Measurements from ENCODE around the gene BDNF.

- TF ChIP-seq, protein P1, sequence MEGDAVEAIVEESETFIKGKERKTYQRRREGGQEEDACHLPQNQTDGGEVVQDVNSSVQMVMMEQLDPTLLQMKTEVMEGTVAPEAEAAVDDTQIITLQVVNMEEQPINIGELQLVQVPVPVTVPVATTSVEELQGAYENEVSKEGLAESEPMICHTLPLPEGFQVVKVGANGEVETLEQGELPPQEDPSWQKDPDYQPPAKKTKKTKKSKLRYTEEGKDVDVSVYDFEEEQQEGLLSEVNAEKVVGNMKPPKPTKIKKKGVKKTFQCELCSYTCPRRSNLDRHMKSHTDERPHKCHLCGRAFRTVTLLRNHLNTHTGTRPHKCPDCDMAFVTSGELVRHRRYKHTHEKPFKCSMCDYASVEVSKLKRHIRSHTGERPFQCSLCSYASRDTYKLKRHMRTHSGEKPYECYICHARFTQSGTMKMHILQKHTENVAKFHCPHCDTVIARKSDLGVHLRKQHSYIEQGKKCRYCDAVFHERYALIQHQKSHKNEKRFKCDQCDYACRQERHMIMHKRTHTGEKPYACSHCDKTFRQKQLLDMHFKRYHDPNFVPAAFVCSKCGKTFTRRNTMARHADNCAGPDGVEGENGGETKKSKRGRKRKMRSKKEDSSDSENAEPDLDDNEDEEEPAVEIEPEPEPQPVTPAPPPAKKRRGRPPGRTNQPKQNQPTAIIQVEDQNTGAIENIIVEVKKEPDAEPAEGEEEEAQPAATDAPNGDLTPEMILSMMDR (IDR thresholded peaks at IDR 0.05; ENCODE audit: poor library complexity, severe bottlenecking): peak; percentile 41
- TF ChIP-seq MXI1 (conservative IDR thresholded peaks at IDR 0.05; ENCODE audit: poor library complexity, severe bottlenecking) (no peak), EZH2 (IDR thresholded peaks at IDR 0.05; ENCODE audit: borderline replicate concordance, insufficient read depth, low read length, poor library complexity, severe bottlenecking) (no peak), TAF1 (IDR thresholded peaks at IDR 0.05; ENCODE audit: low read depth) (no peak), SMC3 (conservative IDR thresholded peaks at IDR 0.05; ENCODE audit: poor library complexity) (peak; percentile 60), RAD21 (conservative IDR thresholded peaks at IDR 0.05) (peak; percentile 44), EP300 (conservative IDR thresholded peaks at IDR 0.05; ENCODE audit: poor library complexity, severe bottlenecking) (no peak), POLR2AphosphoS5 (IDR thresholded peaks at IDR 0.05) (no peak)
- TF ChIP-seq, protein P2, sequence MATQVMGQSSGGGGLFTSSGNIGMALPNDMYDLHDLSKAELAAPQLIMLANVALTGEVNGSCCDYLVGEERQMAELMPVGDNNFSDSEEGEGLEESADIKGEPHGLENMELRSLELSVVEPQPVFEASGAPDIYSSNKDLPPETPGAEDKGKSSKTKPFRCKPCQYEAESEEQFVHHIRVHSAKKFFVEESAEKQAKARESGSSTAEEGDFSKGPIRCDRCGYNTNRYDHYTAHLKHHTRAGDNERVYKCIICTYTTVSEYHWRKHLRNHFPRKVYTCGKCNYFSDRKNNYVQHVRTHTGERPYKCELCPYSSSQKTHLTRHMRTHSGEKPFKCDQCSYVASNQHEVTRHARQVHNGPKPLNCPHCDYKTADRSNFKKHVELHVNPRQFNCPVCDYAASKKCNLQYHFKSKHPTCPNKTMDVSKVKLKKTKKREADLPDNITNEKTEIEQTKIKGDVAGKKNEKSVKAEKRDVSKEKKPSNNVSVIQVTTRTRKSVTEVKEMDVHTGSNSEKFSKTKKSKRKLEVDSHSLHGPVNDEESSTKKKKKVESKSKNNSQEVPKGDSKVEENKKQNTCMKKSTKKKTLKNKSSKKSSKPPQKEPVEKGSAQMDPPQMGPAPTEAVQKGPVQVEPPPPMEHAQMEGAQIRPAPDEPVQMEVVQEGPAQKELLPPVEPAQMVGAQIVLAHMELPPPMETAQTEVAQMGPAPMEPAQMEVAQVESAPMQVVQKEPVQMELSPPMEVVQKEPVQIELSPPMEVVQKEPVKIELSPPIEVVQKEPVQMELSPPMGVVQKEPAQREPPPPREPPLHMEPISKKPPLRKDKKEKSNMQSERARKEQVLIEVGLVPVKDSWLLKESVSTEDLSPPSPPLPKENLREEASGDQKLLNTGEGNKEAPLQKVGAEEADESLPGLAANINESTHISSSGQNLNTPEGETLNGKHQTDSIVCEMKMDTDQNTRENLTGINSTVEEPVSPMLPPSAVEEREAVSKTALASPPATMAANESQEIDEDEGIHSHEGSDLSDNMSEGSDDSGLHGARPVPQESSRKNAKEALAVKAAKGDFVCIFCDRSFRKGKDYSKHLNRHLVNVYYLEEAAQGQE (IDR thresholded peaks at IDR 0.05; ENCODE audit: borderline replicate concordance): peak; percentile 50
These were observed 871 bp downstream of the BDNF start for GRCh38 chr11:27699242-27699925.

Measured in neural cell (in vitro differentiated cells).